H9 (cell line): Measurements from ENCODE around the gene GSX2. TPM values are rescaled to one million over a fixed set of nuclear protein-coding genes. Genes with fewer than 3 reads are reported as not detected.
A peak's percentile ranks its signal among the peaks of the same experiment; 100 is the strongest.

ENCODE experiments used
- DNase-seq: peaks from one replicate; pipeline ENCODE4 v3.0.0-alpha.2; 2017
- H2AFZ ChIP-seq: one replicate; pipeline ENCODE4 v1.6.1; 2013; ENCODE audit warnings: mild to moderate bottlenecking, low read length, control low read depth, moderate library complexity
- H2AK5ac ChIP-seq: 2 replicates; pipeline ENCODE4 v1.6.1; 2013; ENCODE audit warnings: low read length, control low read depth, mixed read lengths; ENCODE audit not compliant: insufficient read length
- H2BK120ac ChIP-seq: one replicate; pipeline ENCODE4 v1.6.1; 2013; ENCODE audit warnings: low read depth, mild to moderate bottlenecking, low read length, control low read depth, inconsistent platforms; ENCODE audit not compliant: poor library complexity, severe bottlenecking
- H2BK12ac ChIP-seq: 2 replicates; pipeline ENCODE4 v1.6.1; 2013; ENCODE audit warnings: low read length, control low read depth, mixed read lengths, low read depth; ENCODE audit not compliant: insufficient read length
- H2BK15ac ChIP-seq: 2 replicates; pipeline ENCODE4 v1.6.1; 2013; ENCODE audit warnings: low read depth, low read length, control low read depth
- H2BK20ac ChIP-seq: one replicate; pipeline ENCODE4 v1.6.1; 2013; ENCODE audit warnings: low read depth, mild to moderate bottlenecking, low read length, control low read depth, inconsistent platforms; ENCODE audit not compliant: poor library complexity, severe bottlenecking
- H2BK5ac ChIP-seq: 2 replicates; pipeline ENCODE4 v1.6.1; 2013; ENCODE audit warnings: low read length, control low read depth, mixed read lengths; ENCODE audit not compliant: insufficient read length
- H3K14ac ChIP-seq: 2 replicates; pipeline ENCODE4 v1.6.1; 2013; ENCODE audit warnings: low read length, control low read depth; ENCODE audit not compliant: insufficient read depth
- H3K18ac ChIP-seq: 2 replicates; pipeline ENCODE4 v1.6.1; 2013; ENCODE audit warnings: low read depth, mild to moderate bottlenecking, mixed read lengths, low read length, control low read depth; ENCODE audit not compliant: insufficient read length
- H3K23ac ChIP-seq: 2 replicates; pipeline ENCODE4 v1.6.1; 2013; ENCODE audit warnings: low read length, control low read depth, mixed read lengths, low read depth; ENCODE audit not compliant: insufficient read length
- H3K23me2 ChIP-seq: 2 replicates; pipeline ENCODE4 v1.6.1; 2013; ENCODE audit warnings: low read depth, mild to moderate bottlenecking, mixed read lengths, low read length, control low read depth; ENCODE audit not compliant: insufficient read length, poor library complexity, severe bottlenecking
- H3K27ac ChIP-seq: 2 replicates; pipeline ENCODE4 v1.5.1; 2013; ENCODE audit warnings: low read length, control low read depth, mixed read lengths, low read depth; ENCODE audit not compliant: insufficient read length
- H3K27me3 ChIP-seq: 2 replicates; pipeline ENCODE4 v1.6.1; 2013; ENCODE audit warnings: low read length, control low read depth, inconsistent platforms; ENCODE audit not compliant: insufficient read depth
- H3K4ac ChIP-seq: 2 replicates; pipeline ENCODE4 v1.6.1; 2013; ENCODE audit warnings: low read depth, mild to moderate bottlenecking, control low read depth, inconsistent platforms, low read length, moderate library complexity
- H3K4me1 ChIP-seq: 2 replicates; pipeline ENCODE4 v1.6.1; 2013; ENCODE audit warnings: low read length, control low read depth, inconsistent platforms; ENCODE audit not compliant: insufficient read depth
- H3K4me2 ChIP-seq: 2 replicates; pipeline ENCODE4 v1.6.1; 2013; ENCODE audit warnings: low read length, control low read depth, mixed read lengths; ENCODE audit not compliant: insufficient read length, insufficient read depth
- H3K56ac ChIP-seq: 2 replicates; pipeline ENCODE4 v1.6.1; 2013; ENCODE audit warnings: low read depth, mild to moderate bottlenecking, mixed read lengths, low read length, control low read depth; ENCODE audit not compliant: insufficient read length
- H3K79me1 ChIP-seq: 2 replicates; pipeline ENCODE4 v1.6.1; 2013; ENCODE audit warnings: low read depth, mild to moderate bottlenecking, moderate library complexity, low read length, control low read depth, inconsistent platforms; ENCODE audit not compliant: insufficient read depth, poor library complexity, severe bottlenecking
- H3K79me2 ChIP-seq: 2 replicates; pipeline ENCODE4 v1.6.1; 2013; ENCODE audit warnings: low read length, control low read depth, inconsistent platforms; ENCODE audit not compliant: insufficient read depth
- H3K9ac ChIP-seq: 2 replicates; pipeline ENCODE4 v1.6.1; 2013; ENCODE audit warnings: low read length, control low read depth, mixed read lengths; ENCODE audit not compliant: insufficient read length; ENCODE audit errors: extremely low read depth
- H3K9me3 ChIP-seq: one replicate; pipeline ENCODE4 v1.6.1; 2013; ENCODE audit warnings: low read depth, low read length, inconsistent platforms; ENCODE audit not compliant: control insufficient read depth
- H3T11ph ChIP-seq: one replicate; pipeline ENCODE4 v1.6.1; 2013; ENCODE audit warnings: mild to moderate bottlenecking, low read length, control low read depth, inconsistent platforms
- H4K20me1 ChIP-seq: one replicate; pipeline ENCODE4 v1.6.1; 2013; ENCODE audit not compliant: control insufficient read depth, insufficient read length, insufficient read depth
- H4K5ac ChIP-seq: 2 replicates; pipeline ENCODE4 v1.6.1; 2013; ENCODE audit warnings: low read depth, mild to moderate bottlenecking, mixed read lengths, low read length, control low read depth; ENCODE audit not compliant: insufficient read length
- H4K8ac ChIP-seq: replicated peaks from 2 replicates; pipeline ENCODE4 v1.6.1; 2013; ENCODE audit warnings: low read length, control low read depth, mixed read lengths, low read depth; ENCODE audit not compliant: insufficient read length
- H4K91ac ChIP-seq: 2 replicates; pipeline ENCODE4 v1.6.1; 2013; ENCODE audit warnings: low read depth, mild to moderate bottlenecking, moderate library complexity, mixed read lengths, low read length, control low read depth; ENCODE audit not compliant: insufficient read length
- H3K27ac Mint-ChIP-seq, 3 experiments: 2 replicates in 2 of 3; 3 replicates in 1 of 3; pipeline ENCODE4 v1.8.0; 2020 to 2021; ENCODE audit warnings: mixed read lengths in 3 of 3, mild to moderate bottlenecking in 1 of 3, moderate library complexity in 1 of 3
- H3K27me3 Mint-ChIP-seq: 2 replicates; pipeline ENCODE4 v1.8.0; 2021; ENCODE audit warnings: low read depth, mild to moderate bottlenecking, moderate library complexity, mixed read lengths
- H3K36me3 Mint-ChIP-seq, 3 experiments: 2 replicates in 2 of 3; 3 replicates in 1 of 3; pipeline ENCODE4 v1.8.0; 2020 to 2021; ENCODE audit warnings: low read depth in 3 of 3, mixed read lengths in 3 of 3; ENCODE audit not compliant: insufficient read depth in 1 of 3
- H3K4me1 Mint-ChIP-seq, 2 experiments: 2 replicates each; pipeline ENCODE4 v1.8.0; 2020; ENCODE audit warnings: mixed read lengths in 2 of 2
- H3K4me3 Mint-ChIP-seq, 2 experiments: 2 replicates in 1 of 2; 3 replicates in 1 of 2; pipeline ENCODE4 v1.8.0; 2020 to 2021; ENCODE audit warnings: mild to moderate bottlenecking in 2 of 2, mixed read lengths in 2 of 2, moderate library complexity in 1 of 2
- H3K9me3 Mint-ChIP-seq, 2 experiments: 2 replicates in 1 of 2; 3 replicates in 1 of 2; pipeline ENCODE4 v1.8.0; 2020; ENCODE audit warnings: mild to moderate bottlenecking in 2 of 2, mixed read lengths in 2 of 2, moderate library complexity in 1 of 2
- CTCF ChIP-seq: fragments of 200-600 bp; sonication (generic); conservative IDR thresholded peaks from 3 replicates; pipeline ENCODE4 v1.8.0; 2021; ENCODE audit warnings: antibody characterized with exemption, mild to moderate bottlenecking
- WGBS: extraction: QIAGEN DNeasy Blood & Tissue Kit; methylation state at CpG from one replicate; pipeline ENCODE4 v1.1.7; 2013; ENCODE audit warnings: missing lambda C conversion rate, low lambda C conversion rate, mixed read lengths; ENCODE audit not compliant: insufficient read length; ENCODE audit errors: extremely low coverage; 5-methylcytosine and 5-hydroxymethylcytosine counted together
- total RNA-seq: library from RNA; stranded (reverse); gene quantifications from 2 replicates; pipeline ENCODE4 v1.2.1, GENCODE V29; 2021

The GSX2 gene
- total RNA-seq, 1 experiment from 2014 or later, result not detected

GRCh38 chr4:54092405-54093323, 7.3 kb upstream of the GSX2 start:
- Histone ChIP-seq H3K9ac (no peak overlapping the region), H3K27me3 (peaks cover 72% of the 10 kb centered on the region), H3K56ac (no peak overlapping the region), H3K4ac (no peak overlapping the region), H2AK5ac (no peak overlapping the region), H4K91ac (no peak overlapping the region), H4K5ac (no peak overlapping the region), H3K14ac (no peak overlapping the region), H3K27ac (no peak overlapping the region), H4K8ac (no peak overlapping the region), H4K20me1 (peaks cover 3% of the 10 kb centered on the region), H3K23me2 (peaks cover 11% of the 10 kb centered on the region), H3K9me3 (no peaks in the 10 kb centered on the region), H2BK5ac (no peak overlapping the region), H2AFZ (no peak overlapping the region), H2BK12ac (no peak overlapping the region), H3K79me2 (no peaks in the 10 kb centered on the region), H2BK15ac (no peak overlapping the region), H2BK20ac (no peak overlapping the region), H3K18ac (no peak overlapping the region), H3T11ph (no peak overlapping the region), H3K23ac (no peak overlapping the region), H3K79me1 (no peaks in the 10 kb centered on the region), H3K4me2 (peak overlapping the region; percentile 99), H2BK120ac (no peak overlapping the region), H3K4me1 (peaks cover 9% of the 10 kb centered on the region)
- no CpG with 5 or more reads among the region's 13 CpGs for WGBS
- H3K9me3 Mint-ChIP-seq, result peaks cover 0 to 3% of the 10 kb centered on the region in 2 experiments; a peak in 1 of 5 replicates
- H3K4me3 Mint-ChIP-seq, result peak overlapping the region; percentile 59 to 77; a peak in 4 of 5 replicates
- no peaks in the 10 kb centered on the region for H3K36me3 Mint-ChIP-seq
- peaks cover 97% of the 10 kb centered on the region for H3K27me3 Mint-ChIP-seq
- no peak for TF ChIP-seq CTCF
- H3K4me1 Mint-ChIP-seq, result peaks cover 49 to 55% of the 10 kb centered on the region in 2 experiments
- DNase-seq, result no peak
- H3K27ac Mint-ChIP-seq, result no peak overlapping the region
